Ishikawa (cell line): ENCODE measurements around the gene IFNA21.

ENCODE experiments used
- CREB1 ChIP-seq: IDR thresholded peaks from 2 replicates; pipeline ENCODE4 v1.6.1; 2012; ENCODE audit warnings: low read depth
- EGR1 ChIP-seq: IDR thresholded peaks from 2 replicates; pipeline ENCODE4 v1.6.1; 2012
- EP300 ChIP-seq: IDR thresholded peaks from 2 replicates; pipeline ENCODE4 v1.6.1; 2012; ENCODE audit warnings: borderline replicate concordance
- FOXM1 ChIP-seq: IDR thresholded peaks from 2 replicates; pipeline ENCODE4 v1.6.1; 2012; ENCODE audit warnings: low read depth, borderline replicate concordance
- NFIC ChIP-seq: IDR thresholded peaks from 2 replicates; pipeline ENCODE4 v1.6.1; 2012
- RAD21 ChIP-seq: IDR thresholded peaks from 2 replicates; pipeline ENCODE4 v1.6.1; 2012; ENCODE audit warnings: low read depth
- TAF1 ChIP-seq: IDR thresholded peaks from 2 replicates; pipeline ENCODE4 v1.6.1; 2012; ENCODE audit warnings: low read depth, mild to moderate bottlenecking
- TEAD4 ChIP-seq: IDR thresholded peaks from 2 replicates; pipeline ENCODE4 v1.6.1; 2012
- YY1 ChIP-seq: IDR thresholded peaks from 2 replicates; pipeline ENCODE4 v1.6.1; 2012; ENCODE audit warnings: low read depth
- TF ChIP-seq, protein P1 (sequence below): IDR thresholded peaks from 2 replicates; pipeline ENCODE4 v1.6.1; 2012
- TF ChIP-seq, protein P2 (sequence below): IDR thresholded peaks from 2 replicates; pipeline ENCODE4 v1.6.1; 2012; ENCODE audit warnings: low read depth, mild to moderate bottlenecking

- TF ChIP-seq TEAD4: no peak
- TF ChIP-seq, protein P1, sequence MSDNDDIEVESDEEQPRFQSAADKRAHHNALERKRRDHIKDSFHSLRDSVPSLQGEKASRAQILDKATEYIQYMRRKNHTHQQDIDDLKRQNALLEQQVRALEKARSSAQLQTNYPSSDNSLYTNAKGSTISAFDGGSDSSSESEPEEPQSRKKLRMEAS: no peak
- no peak for TF ChIP-seq EGR1
- no peak for TF ChIP-seq TAF1
- no peak for TF ChIP-seq EP300
- no peak for TF ChIP-seq YY1
- no peak for TF ChIP-seq CREB1
- TF ChIP-seq FOXM1: no peak
- TF ChIP-seq, protein P2, sequence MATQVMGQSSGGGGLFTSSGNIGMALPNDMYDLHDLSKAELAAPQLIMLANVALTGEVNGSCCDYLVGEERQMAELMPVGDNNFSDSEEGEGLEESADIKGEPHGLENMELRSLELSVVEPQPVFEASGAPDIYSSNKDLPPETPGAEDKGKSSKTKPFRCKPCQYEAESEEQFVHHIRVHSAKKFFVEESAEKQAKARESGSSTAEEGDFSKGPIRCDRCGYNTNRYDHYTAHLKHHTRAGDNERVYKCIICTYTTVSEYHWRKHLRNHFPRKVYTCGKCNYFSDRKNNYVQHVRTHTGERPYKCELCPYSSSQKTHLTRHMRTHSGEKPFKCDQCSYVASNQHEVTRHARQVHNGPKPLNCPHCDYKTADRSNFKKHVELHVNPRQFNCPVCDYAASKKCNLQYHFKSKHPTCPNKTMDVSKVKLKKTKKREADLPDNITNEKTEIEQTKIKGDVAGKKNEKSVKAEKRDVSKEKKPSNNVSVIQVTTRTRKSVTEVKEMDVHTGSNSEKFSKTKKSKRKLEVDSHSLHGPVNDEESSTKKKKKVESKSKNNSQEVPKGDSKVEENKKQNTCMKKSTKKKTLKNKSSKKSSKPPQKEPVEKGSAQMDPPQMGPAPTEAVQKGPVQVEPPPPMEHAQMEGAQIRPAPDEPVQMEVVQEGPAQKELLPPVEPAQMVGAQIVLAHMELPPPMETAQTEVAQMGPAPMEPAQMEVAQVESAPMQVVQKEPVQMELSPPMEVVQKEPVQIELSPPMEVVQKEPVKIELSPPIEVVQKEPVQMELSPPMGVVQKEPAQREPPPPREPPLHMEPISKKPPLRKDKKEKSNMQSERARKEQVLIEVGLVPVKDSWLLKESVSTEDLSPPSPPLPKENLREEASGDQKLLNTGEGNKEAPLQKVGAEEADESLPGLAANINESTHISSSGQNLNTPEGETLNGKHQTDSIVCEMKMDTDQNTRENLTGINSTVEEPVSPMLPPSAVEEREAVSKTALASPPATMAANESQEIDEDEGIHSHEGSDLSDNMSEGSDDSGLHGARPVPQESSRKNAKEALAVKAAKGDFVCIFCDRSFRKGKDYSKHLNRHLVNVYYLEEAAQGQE: no peak
- TF ChIP-seq RAD21: no peak
- no peak for TF ChIP-seq NFIC
Measured at GRCh38 chr9:21137020-21137419, 29.4 kb downstream of the IFNA21 start.
